HG02981 (cell line): ENCODE measurements around the gene SKAP2.
A peak's percentile ranks its signal among the peaks of the same experiment; 100 is the strongest.

Experiments used
- ATAC-seq: cut with Tn5 transposase; IDR thresholded peaks from one replicate; pipeline ENCODE4 v1.9.1; 2021; ENCODE audit warnings: mild to moderate bottlenecking, moderate library complexity; ENCODE audit not compliant: unreplicated experiment

SKAP2 gene

DNA sequence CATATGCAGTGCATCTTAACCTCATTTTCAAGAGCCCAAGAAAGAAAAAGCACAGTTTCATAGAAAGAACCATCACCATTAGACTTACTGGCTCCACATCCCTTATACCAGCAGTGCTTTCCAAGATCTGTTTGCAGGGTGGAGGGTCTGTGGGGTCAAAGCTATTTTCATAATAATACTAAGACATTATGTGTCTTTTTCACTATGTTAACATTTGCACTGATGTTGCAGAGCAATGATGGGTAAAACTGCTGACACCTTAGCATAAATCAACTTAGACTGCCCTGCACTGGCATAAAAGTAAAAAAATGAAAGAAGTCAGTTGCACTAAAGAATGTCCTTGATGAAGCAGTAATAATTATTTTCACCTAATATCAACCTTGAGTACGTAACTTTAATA is 166.2 kb downstream of the SKAP2 start:
- no peak for ATAC-seq

DNA sequence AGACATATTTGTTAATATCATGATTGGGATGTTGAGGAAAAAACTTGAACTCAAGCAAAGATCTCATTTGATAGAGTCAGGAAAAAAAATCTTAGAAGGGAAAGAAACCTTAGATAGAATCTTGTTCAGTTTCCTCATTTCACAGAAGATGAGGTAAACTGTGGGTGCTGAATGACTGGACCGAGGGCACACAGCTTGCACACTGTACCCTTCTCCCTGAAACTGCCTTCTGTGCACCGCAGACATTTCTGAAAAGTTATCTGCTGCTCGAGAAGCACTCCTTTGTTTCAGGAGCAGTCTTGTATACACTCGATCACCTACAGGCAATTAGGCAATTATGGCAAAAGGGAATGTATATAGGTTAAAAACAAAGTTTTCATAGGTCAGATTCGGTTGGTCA is 167.4 kb downstream of the SKAP2 start:
- no peak for ATAC-seq

GRCh38 chr7:26696161-26696560 is 168.2 kb downstream of the SKAP2 start:
- no peak for ATAC-seq

- ATAC-seq = no peak
These were observed 169.7 kb downstream of the SKAP2 start for GRCh38 chr7:26694713-26695112.

- ATAC-seq = no peak
These were observed 170.2 kb downstream of the SKAP2 start for GRCh38 chr7:26694141-26694540.

DNA sequence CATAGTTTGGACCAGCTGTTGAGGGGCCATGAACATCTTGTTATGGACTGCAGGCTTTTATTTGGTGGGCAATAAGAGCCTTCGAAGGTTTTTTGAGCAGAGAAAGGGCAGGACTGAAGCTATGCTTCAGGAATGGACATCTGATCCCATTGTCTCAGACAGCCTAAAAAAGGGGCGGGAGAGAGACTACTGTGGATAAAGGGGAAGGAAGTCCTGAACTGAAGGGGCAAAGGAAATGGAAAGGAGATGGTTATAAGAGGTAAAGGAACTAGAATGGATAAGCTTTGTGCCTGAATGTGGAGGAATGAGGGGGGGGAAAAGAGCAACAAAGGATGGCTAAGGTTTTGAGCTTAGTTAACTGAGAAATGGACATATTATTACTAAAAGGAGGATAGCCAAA is 172.5 kb downstream of the SKAP2 start:
- no peak for ATAC-seq

DNA sequence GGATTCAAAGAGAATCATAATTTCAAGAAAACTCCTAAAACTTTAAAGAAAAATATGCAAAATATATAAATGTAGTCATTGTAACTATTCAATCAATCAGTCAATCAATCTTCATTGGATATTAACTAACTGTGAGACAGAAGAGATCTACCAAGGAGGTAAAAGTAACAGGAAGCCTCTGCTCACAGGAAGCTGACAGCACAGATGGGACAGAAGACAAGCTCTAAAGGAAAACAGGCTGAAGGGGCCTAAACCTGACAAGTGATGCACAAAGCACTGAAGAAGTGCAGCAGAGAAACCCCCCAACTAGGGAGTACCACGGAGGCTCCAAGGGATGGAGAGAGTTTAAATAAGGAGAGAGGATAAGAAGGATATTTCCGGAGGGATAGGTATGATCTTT is 173.0 kb downstream of the SKAP2 start:
- ATAC-seq = no peak

DNA sequence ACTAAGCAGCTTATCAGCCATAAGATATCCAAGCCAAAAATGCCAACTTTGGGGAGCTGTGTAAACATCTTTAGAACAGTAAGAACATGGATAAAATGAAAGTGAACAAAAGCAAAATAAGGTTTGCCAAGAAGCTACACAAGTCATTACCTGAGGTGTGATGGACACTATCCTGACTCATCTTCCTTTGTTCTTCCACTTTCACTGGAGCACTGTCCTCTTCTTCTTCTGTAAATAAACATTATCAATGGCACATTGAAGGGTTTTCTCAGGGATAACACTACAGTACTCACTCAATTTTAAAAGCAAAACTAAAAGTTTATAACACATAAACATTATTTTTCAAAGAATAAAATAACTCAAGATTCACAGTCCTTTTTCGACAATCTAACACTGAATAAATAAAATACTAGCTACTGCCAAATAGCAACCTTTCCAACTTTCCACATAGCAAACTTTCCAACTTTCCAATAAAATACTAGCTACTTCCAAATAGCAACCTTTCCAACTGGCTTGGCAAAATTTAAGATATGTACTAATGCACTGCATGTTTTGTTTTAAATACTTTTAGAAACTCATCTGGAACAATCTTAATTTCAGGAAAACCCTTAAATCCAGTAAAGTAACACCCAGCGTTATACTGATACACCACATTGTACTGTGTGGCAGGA is 174.1 kb downstream of the SKAP2 start:
- ATAC-seq = no peak

DNA sequence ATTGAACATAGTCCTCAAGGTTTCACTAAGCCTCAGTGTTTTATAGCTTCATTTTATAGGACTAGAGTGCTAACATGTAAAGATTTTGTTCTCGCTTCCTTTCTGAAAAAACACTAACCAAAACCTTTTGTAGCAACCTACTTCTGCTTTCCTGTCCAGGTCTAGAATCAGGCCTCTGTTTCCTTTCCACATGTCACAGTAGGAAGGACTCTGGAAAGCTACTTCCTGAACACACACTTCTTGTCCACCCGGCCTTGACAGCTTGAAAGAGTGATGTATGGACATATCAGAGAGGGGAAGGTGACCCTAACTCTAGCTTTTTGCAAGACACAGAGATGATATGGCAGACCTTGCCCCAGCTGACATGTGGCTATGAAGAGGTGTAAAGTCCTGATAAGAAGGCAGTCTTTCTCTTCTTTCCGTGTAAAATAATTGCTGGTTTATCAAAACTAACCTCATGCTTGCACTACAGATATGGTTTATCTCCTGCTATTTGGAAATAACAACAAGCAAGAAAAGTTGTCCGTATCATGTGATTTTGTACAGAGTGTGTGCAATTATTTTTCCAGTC is 175.4 kb downstream of the SKAP2 start:
- peak; percentile 67 for ATAC-seq

- no peak for ATAC-seq
These were observed 176.0 kb downstream of the SKAP2 start for GRCh38 chr7:26688388-26688787.

DNA sequence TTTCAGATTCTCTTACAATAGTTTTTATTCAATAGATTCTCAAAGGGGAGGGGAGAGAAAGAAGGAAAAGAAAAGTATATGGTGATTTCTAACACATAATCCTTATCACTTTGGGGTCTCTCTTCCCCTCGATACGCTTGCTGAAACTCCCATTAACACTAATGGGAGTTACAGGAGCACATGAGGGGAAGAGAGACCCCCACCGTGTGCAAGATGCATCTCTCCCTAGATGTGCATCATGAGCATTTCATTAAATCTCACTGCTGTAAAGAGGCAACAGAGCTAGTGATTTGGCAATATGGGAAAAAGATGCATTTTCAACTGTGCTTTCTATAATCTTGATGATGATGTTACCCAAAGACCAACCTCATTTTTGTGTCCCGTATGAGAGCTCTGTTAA is 177.4 kb downstream of the SKAP2 start:
- no peak for ATAC-seq

DNA sequence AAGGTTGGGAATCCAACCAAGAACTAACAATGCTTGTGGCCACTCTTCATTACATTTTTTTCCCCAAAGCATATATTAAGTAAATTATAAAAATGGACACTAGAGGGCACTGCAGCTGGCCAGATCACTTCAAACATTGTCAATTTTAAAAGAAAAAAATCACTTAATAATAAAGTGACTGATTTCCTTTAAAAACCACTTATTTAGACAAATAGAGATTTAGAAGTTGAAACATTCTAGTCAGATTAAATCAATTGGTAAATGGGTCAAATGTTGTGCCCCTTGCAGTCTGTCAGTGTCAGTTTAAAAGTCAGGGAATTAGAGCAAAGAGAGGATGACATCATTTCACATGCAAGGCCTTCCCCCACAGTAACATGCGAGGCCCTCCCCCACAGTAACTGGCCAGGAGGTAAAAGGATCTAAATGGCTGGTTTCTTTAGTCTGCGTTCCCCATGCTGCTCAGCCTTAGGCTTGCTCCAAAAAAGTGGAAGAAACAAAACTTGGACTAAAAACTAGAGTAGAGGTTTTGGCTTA is 177.9 kb downstream of the SKAP2 start:
- no peak for ATAC-seq

DNA sequence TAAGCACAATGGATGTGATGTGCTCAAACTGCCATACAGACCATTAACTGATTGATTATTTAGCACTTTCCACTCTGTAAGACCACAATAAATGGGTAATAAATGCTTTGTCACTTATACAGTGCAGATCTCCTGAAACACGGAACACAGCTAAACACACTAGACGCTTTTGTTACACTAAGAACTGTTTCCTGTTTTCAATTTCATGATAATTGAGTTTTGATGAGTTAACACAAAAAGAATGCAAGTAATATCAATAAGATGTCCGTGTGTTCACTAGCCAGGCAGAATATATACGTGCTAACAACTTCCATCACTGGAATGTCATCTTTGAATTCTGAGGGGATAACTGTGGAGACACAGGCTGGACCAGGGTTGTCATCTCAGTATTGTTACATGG is 178.8 kb downstream of the SKAP2 start:
- no peak for ATAC-seq

DNA sequence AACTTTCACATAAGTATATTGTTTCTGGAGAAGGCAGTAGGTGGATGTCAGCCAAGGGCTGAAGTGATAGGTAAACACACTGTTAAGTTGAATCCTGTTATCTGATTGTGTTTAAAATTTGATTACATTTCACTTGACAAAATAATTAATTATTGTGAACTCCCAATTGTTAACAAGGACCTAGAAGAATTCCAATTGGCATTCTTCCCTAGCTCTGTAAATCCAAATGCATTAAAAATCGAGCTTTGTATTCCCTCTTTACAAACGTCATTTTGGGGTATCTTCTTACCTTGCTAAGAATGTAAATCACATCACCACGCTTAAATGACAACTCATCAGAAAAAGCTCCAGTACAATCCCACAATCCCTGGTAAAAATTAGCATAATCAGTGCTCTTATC is 179.9 kb downstream of the SKAP2 start:
- no peak for ATAC-seq

DNA sequence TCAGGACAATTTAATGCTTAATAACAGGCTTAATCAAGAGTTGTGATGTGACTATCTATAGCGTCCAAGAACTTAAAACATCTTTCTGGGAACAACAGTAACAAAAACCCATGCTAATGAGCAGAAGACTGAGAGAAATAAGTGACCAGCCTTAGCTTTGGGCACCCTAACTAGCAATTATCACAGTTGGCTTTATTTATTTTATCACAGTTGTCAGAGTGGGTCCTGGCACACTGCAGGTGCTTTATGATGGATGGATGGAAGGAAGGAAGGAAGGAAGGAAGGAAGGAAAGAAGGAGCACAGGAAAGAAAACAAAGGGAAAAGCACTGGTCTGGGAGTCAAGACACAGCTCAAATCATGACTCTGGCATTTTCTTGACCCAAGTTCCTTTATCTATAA is 181.1 kb downstream of the SKAP2 start:
- ATAC-seq = no peak

DNA sequence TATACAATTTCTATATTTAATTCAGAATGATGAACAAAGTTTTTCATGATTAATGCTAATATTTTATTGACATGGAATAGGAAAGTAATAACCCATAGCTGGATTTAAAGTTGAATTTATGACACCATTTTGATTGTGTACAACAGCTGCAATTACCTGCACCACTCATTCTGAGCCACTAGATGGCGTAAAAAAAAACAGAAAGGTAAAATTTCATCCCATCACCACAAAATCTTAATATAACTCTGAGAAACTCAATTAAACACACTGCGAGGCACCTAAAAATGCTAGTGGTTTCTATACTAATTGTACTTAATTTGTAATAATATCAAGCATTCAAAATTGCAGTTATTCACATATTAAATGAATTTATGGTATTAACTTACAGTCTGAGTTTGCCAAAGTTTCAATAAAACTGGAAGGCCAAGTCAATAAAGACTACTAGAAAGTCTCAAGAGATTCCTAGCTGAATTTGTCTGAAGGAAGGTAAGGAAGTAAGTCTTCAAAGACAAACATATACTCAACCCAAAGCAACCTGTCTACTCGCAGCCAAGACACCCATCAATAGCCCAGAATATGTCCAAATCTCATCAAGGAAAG is 182.5 kb downstream of the SKAP2 start:
- ATAC-seq = no peak

DNA sequence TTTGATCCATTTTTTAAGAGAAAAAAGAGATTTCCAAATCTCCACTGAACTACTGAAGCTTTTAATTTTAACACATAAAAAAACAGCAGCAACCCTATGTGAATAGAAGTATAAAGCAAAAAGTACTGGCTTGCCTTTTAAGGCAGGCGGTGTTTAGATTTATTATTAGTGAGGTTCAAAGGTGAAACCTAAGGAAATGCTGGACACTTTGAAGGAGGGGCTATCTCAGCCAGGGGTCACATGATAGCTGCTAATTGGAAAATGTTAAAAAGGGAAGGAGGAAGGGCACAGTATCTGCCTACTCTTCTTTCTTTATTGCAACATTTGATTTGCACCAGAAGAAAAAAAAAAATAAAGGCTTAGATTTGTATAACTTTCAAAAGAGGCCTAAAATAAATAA is 183.8 kb downstream of the SKAP2 start:
- ATAC-seq = no peak

DNA sequence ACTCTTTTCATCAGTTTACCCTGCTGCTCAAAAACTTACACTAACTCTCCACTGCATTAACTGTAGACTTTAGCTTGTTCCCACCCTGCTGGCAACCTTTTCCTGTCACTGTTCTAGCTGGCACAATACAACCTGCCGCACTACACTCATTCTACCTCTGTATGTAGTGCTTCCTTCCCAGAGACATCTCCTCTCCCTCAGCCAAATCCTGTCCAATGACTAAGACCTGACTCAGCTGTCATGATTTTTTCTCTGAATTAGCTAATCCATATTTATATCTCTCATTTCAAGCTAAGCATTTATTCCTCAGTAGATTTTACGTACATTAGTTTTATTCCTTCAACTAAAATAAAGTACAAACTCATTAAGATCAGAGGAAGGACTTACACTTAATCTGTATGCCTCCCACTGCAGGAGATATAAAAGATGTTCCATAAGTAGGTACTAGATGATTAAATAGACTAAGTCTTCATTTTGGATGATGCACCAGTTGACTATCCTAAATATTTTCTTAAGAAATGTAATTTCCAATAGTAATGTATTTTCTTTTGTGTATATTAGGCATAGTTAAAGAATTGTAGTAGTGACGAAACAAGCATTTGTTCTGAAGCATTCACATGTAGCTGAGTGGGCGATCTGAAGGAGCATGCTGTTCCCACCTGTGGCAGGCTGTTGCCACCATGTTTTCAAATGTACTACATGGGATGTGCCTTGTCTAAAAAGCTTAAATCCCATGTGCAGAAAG is 189.1 kb downstream of the SKAP2 start:
- ATAC-seq = no peak

DNA sequence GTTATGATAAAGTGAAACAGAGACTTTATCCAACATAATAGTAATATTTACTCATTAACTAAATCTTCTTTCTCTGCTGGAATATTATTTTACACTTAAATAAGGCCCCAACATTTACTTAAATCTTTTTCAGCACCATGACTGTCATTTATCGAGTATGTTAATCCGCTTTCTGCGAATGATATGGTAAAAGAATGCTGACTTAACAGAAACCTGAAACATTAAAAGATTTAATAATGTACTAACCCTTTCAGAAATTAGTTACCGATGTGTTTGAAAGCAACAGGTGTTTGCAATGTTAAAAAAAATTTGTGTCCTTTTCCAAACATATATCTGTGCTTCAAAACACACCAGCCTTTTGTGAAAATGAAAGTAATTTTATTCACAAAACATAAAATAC is 190.5 kb downstream of the SKAP2 start:
- ATAC-seq = no peak

DNA sequence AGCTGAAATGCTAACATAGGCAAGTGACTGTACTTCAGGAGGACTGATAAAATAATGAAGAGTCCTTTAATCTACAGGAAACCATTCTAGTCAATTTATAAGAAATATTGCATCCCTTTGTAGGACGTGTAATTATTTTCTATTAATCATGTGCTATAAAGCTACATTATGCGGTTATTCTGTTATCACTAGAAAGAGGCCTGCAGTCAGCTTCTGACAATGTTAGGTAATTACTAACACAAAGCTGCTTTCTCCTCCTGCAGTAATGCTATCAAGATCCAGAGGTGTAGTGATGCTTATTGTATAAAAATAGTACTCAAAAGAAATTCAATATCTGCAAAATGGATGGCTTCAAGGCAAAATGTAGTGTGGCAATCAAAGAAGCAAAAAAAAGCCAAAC is 191.1 kb downstream of the SKAP2 start:
- ATAC-seq = no peak

DNA sequence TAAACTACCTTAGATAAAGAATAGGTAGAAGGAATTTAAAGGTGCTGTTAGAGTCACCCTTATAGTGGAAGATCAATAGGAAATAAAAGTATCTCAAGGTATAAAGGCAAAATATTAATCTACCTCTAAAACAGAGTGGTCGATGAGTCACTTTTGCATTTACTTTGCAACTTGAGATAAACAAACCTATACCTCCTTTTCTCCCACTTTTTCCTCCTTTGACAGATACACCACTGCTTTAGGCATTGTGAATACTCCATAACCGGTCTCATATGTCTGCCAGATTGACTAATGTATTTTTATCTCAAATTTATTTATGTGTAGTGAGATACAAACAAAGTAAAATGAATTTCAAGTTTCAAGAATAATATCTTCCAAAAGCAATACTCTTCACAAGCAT is 193.5 kb downstream of the SKAP2 start:
- ATAC-seq = no peak

GRCh38 chr7:26670290-26670689 is 194.1 kb downstream of the SKAP2 start:
- no peak for ATAC-seq
